ENCODE measurements around the gene DHRS2. TPM values are rescaled to one million over a fixed set of nuclear protein-coding genes. Genes with fewer than 3 reads are reported as not detected.

DHRS2 gene
- polyA plus RNA-seq, 1 donor (not counting 4 experiments of a cell fraction or from before 2014, with no cell fraction given) = 0.14 TPM

DNA sequence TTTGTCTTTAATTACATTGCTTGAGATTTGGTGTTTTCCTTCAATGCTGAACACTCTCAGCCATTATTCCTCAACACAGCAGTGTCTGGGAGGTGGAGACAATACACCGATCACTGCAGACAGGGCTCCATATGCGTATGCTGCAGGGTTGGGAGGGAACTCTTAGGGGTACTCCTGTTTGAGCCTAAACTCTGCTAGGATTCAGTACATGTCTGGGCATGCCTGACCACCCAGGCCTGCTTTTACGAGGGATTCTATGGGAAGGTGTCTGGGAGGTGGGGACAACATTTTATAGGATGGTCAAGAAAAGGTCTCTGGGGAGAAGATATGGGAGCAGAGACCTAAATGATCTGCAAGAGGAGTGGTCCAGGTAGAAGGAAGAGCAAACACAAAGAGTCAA is 34.3 kb downstream of the DHRS2 start:
- Histone ChIP-seq H3K27ac (ENCODE audit: control insufficient read depth, insufficient read depth, low read length) (no peak overlapping the region), H3K27me3 (ENCODE audit: control insufficient read depth, extremely low read depth, insufficient read depth, low read length) (peaks cover 3% of the 10 kb centered on the region)

DNA sequence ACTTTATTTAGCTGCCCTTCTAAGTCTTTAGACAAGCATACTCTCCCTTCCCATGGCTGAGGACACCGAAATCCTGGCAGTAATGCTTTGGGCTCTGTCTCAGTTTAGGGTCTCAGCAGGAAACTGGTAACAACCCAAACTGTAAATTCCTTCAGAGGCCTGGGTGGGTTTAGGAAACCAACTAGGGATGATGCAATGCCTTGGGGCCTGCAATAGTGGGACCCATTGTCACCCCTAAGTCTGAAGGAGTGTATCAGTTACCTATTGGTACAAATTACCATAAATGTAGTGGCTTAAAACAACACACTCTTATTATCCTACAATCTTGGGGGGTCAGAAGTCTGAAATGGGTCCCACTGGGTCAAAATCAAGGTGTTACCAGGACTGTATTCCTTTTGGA is 36.0 kb downstream of the DHRS2 start:
- H3K79me2 ChIP-seq (ENCODE audit: control insufficient read depth, insufficient read depth, low read length) = no peaks in the 10 kb centered on the region
- H3K9me1 ChIP-seq (ENCODE audit: control insufficient read depth, extremely low read depth, insufficient read depth, low read length) = no peaks in the 10 kb centered on the region
- peaks cover 6% of the 10 kb centered on the region for H3K4me1 ChIP-seq (ENCODE audit: control insufficient read depth, extremely low read depth, insufficient read depth, low read length)
- no peak overlapping the region for H3K9ac ChIP-seq (ENCODE audit: control insufficient read depth, extremely low read depth, insufficient read depth, low read length)
- dilution Hi-C loops (cut with MboI; ENCODE audit: extremely low pct_ligation_motif_present, low sequenced_read_pairs) = no loop called here
- H3K36me3 ChIP-seq (ENCODE audit: control insufficient read depth in 2 of 2, extremely low read depth in 1 of 2, insufficient read depth in 2 of 2, low read length in 2 of 2) = no peaks in the 10 kb centered on the region
- peaks cover under 1% of the 10 kb centered on the region for H3K27me3 ChIP-seq (ENCODE audit: control insufficient read depth, extremely low read depth, insufficient read depth, low read length)
- no peak for DNase-seq (ENCODE audit: low read depth, low spot score)
- no peak for TF ChIP-seq CTCF (optimal IDR thresholded peaks at IDR 0.05 in 1 of 3, IDR thresholded peaks at IDR 0.05 in 1 of 3, conservative IDR thresholded peaks at IDR 0.05 in 1 of 3; ENCODE audit: extremely low read depth in 1 of 3, insufficient read depth in 2 of 3, low read length in 3 of 3)
- TF ChIP-seq EZH2 (IDR thresholded peaks at IDR 0.05; ENCODE audit: low read length) = no peak
- no peak overlapping the region for H3K4me2 ChIP-seq (ENCODE audit: control insufficient read depth, extremely low read depth, insufficient read depth, low read depth, low read length)
- H4K20me1 ChIP-seq (ENCODE audit: control insufficient read depth, extremely low read depth, insufficient read depth, low read length) = no peaks in the 10 kb centered on the region
- H3K4me3 ChIP-seq (ENCODE audit: control insufficient read depth in 2 of 3, extremely low read depth in 1 of 3, insufficient read depth in 2 of 3, low read depth in 1 of 3, low read length in 3 of 3) = no peak overlapping the region
- H3K9me3 ChIP-seq (ENCODE audit: control insufficient read depth, low read depth, low read length) = no peaks in the 10 kb centered on the region
- no peak overlapping the region for H3K27ac ChIP-seq (ENCODE audit: control insufficient read depth, insufficient read depth, low read length)
- H2AFZ ChIP-seq (ENCODE audit: control insufficient read depth, low read length) = no peak overlapping the region
- FAIRE-seq = no peak

More for the DNA sequence above, 34.3 kb downstream of the DHRS2 start:
- H3K9me3 ChIP-seq (ENCODE audit: control insufficient read depth, low read depth, low read length) = no peaks in the 10 kb centered on the region
- no peak overlapping the region for H3K9ac ChIP-seq (ENCODE audit: control insufficient read depth, extremely low read depth, insufficient read depth, low read length)
- no peak for FAIRE-seq
- no peak overlapping the region for H3K4me3 ChIP-seq (ENCODE audit: control insufficient read depth in 2 of 3, extremely low read depth in 1 of 3, insufficient read depth in 2 of 3, low read depth in 1 of 3, low read length in 3 of 3)
- H3K9me1 ChIP-seq (ENCODE audit: control insufficient read depth, extremely low read depth, insufficient read depth, low read length) = no peaks in the 10 kb centered on the region
- no peak for DNase-seq (ENCODE audit: low read depth, low spot score)
- no peaks in the 10 kb centered on the region for H3K79me2 ChIP-seq (ENCODE audit: control insufficient read depth, insufficient read depth, low read length)
- no peak overlapping the region for H3K4me2 ChIP-seq (ENCODE audit: control insufficient read depth, extremely low read depth, insufficient read depth, low read depth, low read length)
- peak overlapping the region; percentile 72 for H2AFZ ChIP-seq (ENCODE audit: control insufficient read depth, low read length)
- no peaks in the 10 kb centered on the region for H3K36me3 ChIP-seq (ENCODE audit: control insufficient read depth in 2 of 2, extremely low read depth in 1 of 2, insufficient read depth in 2 of 2, low read length in 2 of 2)
- dilution Hi-C loops (cut with MboI; ENCODE audit: extremely low pct_ligation_motif_present, low sequenced_read_pairs) = no loop called here
- no peak for TF ChIP-seq CTCF (optimal IDR thresholded peaks at IDR 0.05 in 1 of 3, IDR thresholded peaks at IDR 0.05 in 1 of 3, conservative IDR thresholded peaks at IDR 0.05 in 1 of 3; ENCODE audit: extremely low read depth in 1 of 3, insufficient read depth in 2 of 3, low read length in 3 of 3)
- TF ChIP-seq EZH2 (IDR thresholded peaks at IDR 0.05; ENCODE audit: low read length) = no peak
- peaks cover 6% of the 10 kb centered on the region for H3K4me1 ChIP-seq (ENCODE audit: control insufficient read depth, extremely low read depth, insufficient read depth, low read length)
- H4K20me1 ChIP-seq (ENCODE audit: control insufficient read depth, extremely low read depth, insufficient read depth, low read length) = no peaks in the 10 kb centered on the region

All from keratinocyte (primary cell).